Caco-2 (cell line): ENCODE measurements around the gene GRIN2D. TPM values are rescaled to one million over a fixed set of nuclear protein-coding genes. Genes with fewer than 3 reads are reported as not detected.

Experiments
- BruUV-seq: library from RNA; stranded (reverse); fragments of 400-500 nt; replicated peaks from 2 replicates; lab custom pipeline; 2021; lab: Mats Ljungman, UMichigan
- CTCF ChIA-PET: fragments of 300-600 bp; sonication (Branson Sonifier 250); formaldehyde crosslinking; loops from one replicate; lab custom pipeline; 2022; ENCODE audit warnings: antibody characterized with exemption; lab: Charles Lee
- POLR2A ChIA-PET: fragments of 300-600 bp; sonication (Branson Sonifier 250); formaldehyde crosslinking; loops from one replicate; lab custom pipeline; 2022; ENCODE audit warnings: antibody characterized with exemption; lab: Charles Lee
- DNase-seq, 2 experiments: peaks; one replicate each; pipeline versions ENCODE4 v3.0.0 to v3.0.0-alpha.2; 2020 to 2022
- H3K27me3 ChIP-seq: replicated peaks from 2 replicates; pipeline ENCODE4 v1.6.0; 2011; ENCODE audit warnings: low read length; ENCODE audit not compliant: control insufficient read depth, insufficient read depth
- H3K36me3 ChIP-seq: 2 replicates; pipeline ENCODE4 v1.5.1; 2011; ENCODE audit warnings: low read length; ENCODE audit not compliant: control insufficient read depth, insufficient read depth
- H3K4me1 ChIP-seq: fragments of 250-450 bp; sonication (Bioruptor Pico); 2 replicates; pipeline ENCODE4 v1.5.1; 2020; ENCODE audit warnings: mild to moderate bottlenecking
- H3K4me3 ChIP-seq: 2 replicates; pipeline ENCODE4 v1.5.1; 2011; ENCODE audit warnings: low read depth, mild to moderate bottlenecking, control low read depth, low read length
- H3K9me3 ChIP-seq: fragments of 250-450 bp; sonication (Bioruptor Pico); 2 replicates; pipeline ENCODE4 v1.5.1; 2020; ENCODE audit warnings: mild to moderate bottlenecking, moderate library complexity
- H3K27ac Mint-ChIP-seq: one replicate; pipeline ENCODE4 v1.8.0; 2022; ENCODE audit warnings: mixed read lengths; ENCODE audit not compliant: unreplicated experiment
- H3K27me3 Mint-ChIP-seq: one replicate; pipeline ENCODE4 v1.8.0; 2022; ENCODE audit warnings: mixed read lengths; ENCODE audit not compliant: insufficient read depth, unreplicated experiment
- H3K36me3 Mint-ChIP-seq: one replicate; pipeline ENCODE4 v1.8.0; 2022; ENCODE audit warnings: mild to moderate bottlenecking, mixed read lengths; ENCODE audit not compliant: insufficient read depth, unreplicated experiment
- H3K4me1 Mint-ChIP-seq: one replicate; pipeline ENCODE4 v1.8.0; 2022; ENCODE audit warnings: low read depth, mixed read lengths; ENCODE audit not compliant: unreplicated experiment
- H3K4me3 Mint-ChIP-seq: one replicate; pipeline ENCODE4 v1.8.0; 2022; ENCODE audit warnings: mild to moderate bottlenecking, moderate library complexity, mixed read lengths; ENCODE audit not compliant: unreplicated experiment
- H3K9me3 Mint-ChIP-seq: one replicate; pipeline ENCODE4 v1.8.0; 2022; ENCODE audit warnings: mixed read lengths; ENCODE audit not compliant: unreplicated experiment
- intact Hi-C: fragments of 100-400 bp; cut with micrococcal nuclease; formaldehyde crosslinking; loops from one replicate; pipeline ENCODE4 v1.10.0; 2022; ENCODE audit not compliant: unreplicated experiment
- total RNA-seq: library from RNA; stranded (reverse); gene quantifications from 2 replicates; pipeline ENCODE4 v1.2.3, GENCODE V29; 2022
- TF ChIP-seq, protein P1 (sequence below), 2 experiments: fragments of 200-600 bp in 1 of 2; IDR thresholded peaks; 1 replicate in 1 of 2; 2 replicates in 1 of 2; pipeline versions ENCODE4 v1.5.1 to v1.8.0; 2011 to 2022; ENCODE audit warnings: antibody characterized with exemption in 1 of 2, control low read depth in 1 of 2, inconsistent platforms in 1 of 2, low read depth in 1 of 2, low read length in 1 of 2, mild to moderate bottlenecking in 1 of 2, moderate library complexity in 1 of 2; ENCODE audit not compliant: insufficient read depth in 1 of 2, severe bottlenecking in 1 of 2, unreplicated experiment in 1 of 2

The GRIN2D gene
- total RNA-seq, 1 experiment from 2014 or later = 6.5 TPM

DNA sequence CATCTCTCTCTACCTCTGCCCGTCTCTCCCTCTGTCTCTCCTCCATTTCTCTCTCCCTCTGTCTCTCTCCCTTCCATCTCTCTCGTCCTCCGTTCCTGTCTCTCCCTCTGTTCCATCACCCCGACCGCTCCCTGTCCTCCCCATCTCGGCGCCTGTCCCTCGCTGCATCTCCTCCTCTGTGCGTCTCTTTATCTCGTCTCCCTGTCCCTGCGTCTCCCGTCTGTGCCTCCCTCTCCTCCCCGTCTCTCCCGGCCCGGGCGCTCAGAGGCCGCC is 4.6 kb downstream of the GRIN2D start:
- DNase-seq = no peak

GRCh38 chr19:48398375-48399235 is 5.1 kb downstream of the GRIN2D start:
- CTCF ChIA-PET = interaction anchor here (0.8 to 1.4 kb wide), 2 partner anchors 95 to 186 kb away, joined by 3 to 5 read pairs; no protein-coding TSS in a partner anchor
- intact Hi-C loops = loop anchor here (1.0 to 2.0 kb wide), 3 partner anchors 7 to 34 kb away; partner anchors contain the start of genes KDELR1 and SYNGR4
- TF ChIP-seq, protein P1, sequence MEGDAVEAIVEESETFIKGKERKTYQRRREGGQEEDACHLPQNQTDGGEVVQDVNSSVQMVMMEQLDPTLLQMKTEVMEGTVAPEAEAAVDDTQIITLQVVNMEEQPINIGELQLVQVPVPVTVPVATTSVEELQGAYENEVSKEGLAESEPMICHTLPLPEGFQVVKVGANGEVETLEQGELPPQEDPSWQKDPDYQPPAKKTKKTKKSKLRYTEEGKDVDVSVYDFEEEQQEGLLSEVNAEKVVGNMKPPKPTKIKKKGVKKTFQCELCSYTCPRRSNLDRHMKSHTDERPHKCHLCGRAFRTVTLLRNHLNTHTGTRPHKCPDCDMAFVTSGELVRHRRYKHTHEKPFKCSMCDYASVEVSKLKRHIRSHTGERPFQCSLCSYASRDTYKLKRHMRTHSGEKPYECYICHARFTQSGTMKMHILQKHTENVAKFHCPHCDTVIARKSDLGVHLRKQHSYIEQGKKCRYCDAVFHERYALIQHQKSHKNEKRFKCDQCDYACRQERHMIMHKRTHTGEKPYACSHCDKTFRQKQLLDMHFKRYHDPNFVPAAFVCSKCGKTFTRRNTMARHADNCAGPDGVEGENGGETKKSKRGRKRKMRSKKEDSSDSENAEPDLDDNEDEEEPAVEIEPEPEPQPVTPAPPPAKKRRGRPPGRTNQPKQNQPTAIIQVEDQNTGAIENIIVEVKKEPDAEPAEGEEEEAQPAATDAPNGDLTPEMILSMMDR (IDR thresholded peaks at IDR 0.05; ENCODE audit: insufficient read depth in 1 of 2, low read depth in 1 of 2, low read length in 1 of 2, severe bottlenecking in 1 of 2, unreplicated experiment in 1 of 2) = no peak
- Mint-ChIP-seq H3K27ac (peak overlapping the region; percentile 67), H3K4me1 (peaks cover 50% of the 10 kb centered on the region), H3K27me3 (no peaks in the 10 kb centered on the region), H3K9me3 (peaks cover 10% of the 10 kb centered on the region), H3K36me3 (peaks cover 32% of the 10 kb centered on the region), H3K4me3 (peak overlapping the region; percentile 83)
- Histone ChIP-seq H3K27me3 (no peaks in the 10 kb centered on the region), H3K36me3 (no peaks in the 10 kb centered on the region), H3K9me3 (no peaks in the 10 kb centered on the region), H3K4me1 (peaks cover 35% of the 10 kb centered on the region), H3K4me3 (peak overlapping the region; percentile 51)
- peak; percentile 93 to 95 for DNase-seq
- POLR2A ChIA-PET = interaction anchor here (0.5 to 0.9 kb wide), 3 partner anchors 35 to 322 kb away, joined by 3 to 6 read pairs (median 5); partner anchors contain the start of gene TMEM143
- BruUV-seq = no TSS peak

More for the DNA sequence above, 4.6 kb downstream of the GRIN2D start:
- Mint-ChIP-seq H3K27ac (peak overlapping the region; percentile 67), H3K4me3 (peak overlapping the region; percentile 83), H3K36me3 (peaks cover 29% of the 10 kb centered on the region), H3K9me3 (peaks cover 10% of the 10 kb centered on the region), H3K4me1 (peaks cover 51% of the 10 kb centered on the region), H3K27me3 (no peaks in the 10 kb centered on the region)
- Histone ChIP-seq H3K27me3 (no peaks in the 10 kb centered on the region), H3K4me1 (peaks cover 41% of the 10 kb centered on the region), H3K9me3 (no peaks in the 10 kb centered on the region), H3K4me3 (peak overlapping the region; percentile 51), H3K36me3 (no peaks in the 10 kb centered on the region)
- ChIA-PET POLR2A (interaction anchor here (0.6 kb wide), 1 partner anchor 156 kb away, joined by 6 read pairs; no protein-coding TSS in a partner anchor), CTCF (interaction anchor here (0.8 to 1.4 kb wide), 2 partner anchors 96 to 186 kb away, joined by 3 to 5 read pairs; no protein-coding TSS in a partner anchor)
- intact Hi-C loops = loop anchor here (2.0 kb wide), 2 partner anchors 17 to 33 kb away; partner anchors contain the start of gene SYNGR4
- TF ChIP-seq, protein P1 (IDR thresholded peaks at IDR 0.05; ENCODE audit: insufficient read depth in 1 of 2, low read depth in 1 of 2, low read length in 1 of 2, severe bottlenecking in 1 of 2, unreplicated experiment in 1 of 2) = no peak
- BruUV-seq = no TSS peak

DNA sequence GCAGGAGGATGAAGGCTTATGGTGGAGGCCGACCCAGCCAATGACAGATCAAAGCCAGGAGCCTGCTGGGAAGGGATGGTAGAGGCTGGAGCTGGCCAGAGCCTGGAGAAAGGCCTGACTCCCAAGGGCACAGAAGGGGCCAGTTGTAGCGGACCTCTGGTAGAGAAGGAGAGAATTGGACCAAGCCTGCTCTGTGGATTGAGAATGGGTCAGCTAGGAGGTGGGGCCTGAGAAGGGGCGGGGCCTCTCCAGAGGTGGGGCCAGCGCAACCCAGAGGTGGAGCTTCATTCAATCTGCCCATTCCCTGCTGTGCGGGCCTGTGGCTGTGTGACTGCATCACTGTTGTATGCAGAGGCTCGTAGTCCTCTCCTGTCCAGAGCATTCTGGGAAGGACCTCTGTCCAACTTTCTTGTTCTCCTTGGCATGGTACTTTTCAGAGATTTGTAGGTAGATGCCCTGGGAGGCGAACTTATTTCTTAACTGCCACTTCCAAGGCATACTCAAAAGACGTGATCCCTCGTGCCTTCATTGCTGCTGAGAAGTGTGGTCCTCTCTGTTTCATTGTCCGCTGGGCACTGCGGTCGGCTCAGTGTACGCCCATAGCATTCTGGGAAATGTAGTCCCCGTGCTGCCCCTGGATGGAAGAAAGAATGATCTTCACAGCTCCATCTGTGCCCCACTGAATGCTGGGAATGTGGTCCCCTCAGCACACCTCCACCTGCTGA is 6.7 kb downstream of the GRIN2D start:
- peaks cover 21% of the 10 kb centered on the region for H3K36me3 Mint-ChIP-seq
- Histone ChIP-seq H3K4me3 (no peak overlapping the region), H3K4me1 (peaks cover 26% of the 10 kb centered on the region), H3K36me3 (no peaks in the 10 kb centered on the region), H3K27me3 (no peaks in the 10 kb centered on the region), H3K9me3 (no peaks in the 10 kb centered on the region)
- intact Hi-C loops = loop anchor here (2.0 kb wide), 1 partner anchor 45 kb away; the partner anchor contains the start of gene GRWD1
- H3K9me3 Mint-ChIP-seq = peaks cover 10% of the 10 kb centered on the region
- TF ChIP-seq, protein P1 (IDR thresholded peaks at IDR 0.05; ENCODE audit: insufficient read depth in 1 of 2, low read depth in 1 of 2, low read length in 1 of 2, severe bottlenecking in 1 of 2, unreplicated experiment in 1 of 2) = no peak
- ChIA-PET POLR2A (interaction anchor here (0.5 to 1.4 kb wide), 6 partner anchors 9 to 158 kb away, joined by 4 to 11 read pairs (median 4); partner anchors contain the start of gene KDELR1), CTCF (interaction anchor here (0.5 to 1.4 kb wide), 5 partner anchors 9 to 184 kb away, joined by 3 to 10 read pairs (median 3); partner anchors contain the start of genes GRWD1 and KDELR1)
- H3K27ac Mint-ChIP-seq = peak overlapping the region; percentile 27
- BruUV-seq = no TSS peak
- peaks cover 44% of the 10 kb centered on the region for H3K4me1 Mint-ChIP-seq
- peak; percentile 76 to 81 for DNase-seq
- peak overlapping the region; percentile 83 for H3K4me3 Mint-ChIP-seq
- H3K27me3 Mint-ChIP-seq = no peaks in the 10 kb centered on the region
